GM12891 (cell line): ENCODE data around the gene PSEN2.

Experiments used
- DNase-seq: peaks from one replicate; pipeline ENCODE4 v3.0.0; 2011; ENCODE audit warnings: low spot score; ENCODE audit not compliant: insufficient read length
- FAIRE-seq: peaks from 2 replicates; lab custom pipeline; 2011; peaks lifted over from hg19 to GRCh38; lab: Jason Lieb, UNC
- PAX5 ChIP-seq: IDR thresholded peaks from 2 replicates; pipeline ENCODE4 v1.6.1; 2011; ENCODE audit warnings: low read length, moderate library complexity, mild to moderate bottlenecking; ENCODE audit not compliant: insufficient read depth, severe bottlenecking
- POLR2A ChIP-seq: IDR thresholded peaks from 2 replicates; pipeline ENCODE4 v1.6.1; 2011; ENCODE audit warnings: low read depth, low read length, control low read depth
- POLR2AphosphoS5 ChIP-seq: IDR thresholded peaks from 2 replicates; pipeline ENCODE4 v1.6.1; 2011; ENCODE audit warnings: low read depth, low read length, control low read depth
- POU2F2 ChIP-seq: IDR thresholded peaks from 2 replicates; pipeline ENCODE4 v1.6.1; 2011; ENCODE audit warnings: low read depth, mild to moderate bottlenecking, control low read depth, low read length, moderate library complexity
- SPI1 ChIP-seq: IDR thresholded peaks from 2 replicates; pipeline ENCODE4 v1.6.1; 2011; ENCODE audit warnings: low read depth, low read length, control low read depth
- TAF1 ChIP-seq: IDR thresholded peaks from 2 replicates; pipeline ENCODE4 v1.6.1; 2011; ENCODE audit warnings: low read depth, low read length, control low read depth

The PSEN2 gene

DNA sequence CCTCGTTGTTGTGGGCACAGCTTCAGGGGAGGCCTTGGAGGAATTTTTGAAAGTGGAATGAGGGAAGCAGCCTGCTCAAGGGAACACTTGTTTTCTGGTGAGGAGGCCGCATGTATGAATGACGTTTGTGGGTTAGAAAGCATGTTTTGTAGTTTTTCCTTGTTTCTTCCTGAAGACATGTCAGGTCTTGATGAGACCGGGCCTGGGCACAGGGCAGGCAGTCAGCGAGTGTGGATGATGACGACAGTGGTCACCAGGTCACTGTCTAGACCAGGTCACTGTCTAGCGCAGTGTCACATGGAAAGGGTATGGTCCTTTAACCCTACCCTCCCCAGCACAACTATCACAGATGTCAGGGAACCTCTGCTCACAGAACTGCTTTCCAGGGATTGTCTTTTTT is 7.3 kb downstream of the PSEN2 start:
- no peak for DNase-seq
- FAIRE-seq, result no peak
- no peak for TF ChIP-seq POU2F2
- TF ChIP-seq TAF1, result no peak
- no peak for TF ChIP-seq SPI1

DNA sequence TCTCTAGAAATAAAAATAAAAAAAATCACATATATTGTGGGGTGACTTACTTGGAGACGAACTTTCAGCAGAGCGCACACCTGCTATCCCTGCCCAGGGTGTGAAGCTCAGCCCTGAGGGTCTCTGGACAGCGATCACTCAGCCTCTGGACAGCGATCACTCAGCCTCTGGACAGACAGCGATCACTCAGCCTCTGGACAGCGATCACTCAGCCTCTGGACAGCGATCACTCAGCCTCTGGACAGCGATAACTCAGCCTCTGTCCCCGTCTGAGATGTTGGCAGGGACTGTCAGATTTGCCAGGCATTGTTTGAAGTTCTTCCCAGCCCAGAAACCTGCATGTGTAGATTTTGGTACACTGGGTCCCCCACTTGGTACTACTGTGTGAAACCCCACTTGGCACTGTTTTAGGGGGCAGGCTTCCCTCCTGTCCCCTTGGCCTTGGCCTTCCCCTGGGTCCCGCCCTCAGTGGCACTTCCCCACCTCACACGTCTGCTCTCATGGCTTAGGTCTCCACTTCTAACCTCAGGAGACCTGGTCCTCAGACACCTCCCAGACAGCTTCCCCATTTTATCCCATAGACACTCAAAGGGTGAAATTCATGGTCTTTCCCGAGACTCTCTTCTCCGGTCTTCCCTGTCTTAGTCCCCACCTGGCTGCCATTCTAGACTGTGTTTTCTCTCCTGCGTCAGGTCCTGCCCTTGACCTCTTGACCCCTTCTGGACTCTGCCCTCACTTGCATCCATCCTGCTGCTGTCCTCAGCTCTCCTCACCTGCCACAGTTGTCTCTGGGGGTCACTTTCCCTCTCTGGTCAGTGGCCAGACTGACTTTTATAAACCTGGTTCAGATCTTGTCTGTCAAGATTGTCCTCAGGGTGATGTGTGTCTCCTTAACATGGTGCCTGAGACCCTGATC is 10.2 kb downstream of the PSEN2 start:
- DNase-seq, result no peak
- no peak for TF ChIP-seq SPI1
- no peak for TF ChIP-seq POLR2A
- no peak for TF ChIP-seq TAF1
- no peak for TF ChIP-seq POLR2AphosphoS5
- TF ChIP-seq PAX5, result no peak
- TF ChIP-seq POU2F2, result no peak
- FAIRE-seq, result no peak

DNA sequence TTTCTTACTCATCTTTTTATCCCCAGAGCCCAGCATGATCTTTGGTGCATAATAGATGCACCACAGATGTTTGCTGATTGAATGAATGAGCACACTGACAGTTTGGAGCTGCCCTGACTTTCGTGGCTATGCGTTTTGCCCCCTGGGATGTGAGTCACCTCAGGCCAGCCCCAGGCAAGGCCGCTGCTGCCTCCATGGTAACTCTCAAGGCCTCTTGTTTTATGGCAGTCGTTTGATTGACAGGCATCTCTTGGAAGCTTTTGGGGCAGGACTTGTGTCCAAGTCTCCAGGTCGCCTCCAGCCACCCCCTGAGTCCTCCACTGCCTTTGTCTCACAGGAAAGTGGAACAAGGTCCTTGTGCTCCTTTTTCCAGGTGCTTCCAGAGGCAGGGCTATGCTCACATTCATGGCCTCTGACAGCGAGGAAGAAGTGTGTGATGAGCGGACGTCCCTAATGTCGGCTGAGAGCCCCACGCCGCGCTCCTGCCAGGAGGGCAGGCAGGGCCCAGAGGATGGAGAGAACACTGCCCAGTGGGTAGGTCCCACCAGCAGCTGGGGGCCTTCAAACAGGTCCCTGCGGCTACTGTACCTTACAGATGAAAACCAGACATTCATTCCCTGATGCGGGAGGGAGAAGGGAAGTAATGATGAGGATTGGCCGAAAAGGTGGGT is 11.2 kb downstream of the PSEN2 start:
- no peak for TF ChIP-seq SPI1
- no peak for TF ChIP-seq POLR2AphosphoS5
- no peak for TF ChIP-seq POLR2A
- no peak for TF ChIP-seq PAX5
- TF ChIP-seq TAF1, result no peak
- TF ChIP-seq POU2F2, result no peak
- no peak for FAIRE-seq
- no peak for DNase-seq

DNA sequence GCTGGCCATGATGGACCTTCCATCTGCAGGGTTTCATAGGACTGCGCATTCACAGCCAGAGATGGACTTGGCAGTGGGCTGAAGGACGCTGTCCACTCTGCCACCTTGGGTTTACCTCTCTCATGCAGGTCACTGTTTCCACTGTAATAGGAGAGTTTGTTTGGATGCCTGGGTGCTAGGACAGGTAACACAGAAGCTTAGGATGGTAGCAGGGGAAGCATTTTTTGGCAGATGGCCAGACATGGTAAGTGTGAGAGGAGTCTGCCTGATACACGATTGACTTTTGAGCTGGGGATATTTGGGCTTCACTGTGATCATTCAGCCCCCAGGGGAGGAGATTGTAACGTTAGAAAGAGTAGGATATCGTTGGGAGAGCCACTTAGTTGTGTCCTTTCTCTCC is 11.8 kb downstream of the PSEN2 start:
- DNase-seq (no peak), FAIRE-seq (peak; percentile 76)
- no peak for TF ChIP-seq POU2F2
- no peak for TF ChIP-seq POLR2AphosphoS5
- TF ChIP-seq TAF1, result no peak
- no peak for TF ChIP-seq SPI1
- no peak for TF ChIP-seq PAX5
- TF ChIP-seq POLR2A, result no peak

DNA sequence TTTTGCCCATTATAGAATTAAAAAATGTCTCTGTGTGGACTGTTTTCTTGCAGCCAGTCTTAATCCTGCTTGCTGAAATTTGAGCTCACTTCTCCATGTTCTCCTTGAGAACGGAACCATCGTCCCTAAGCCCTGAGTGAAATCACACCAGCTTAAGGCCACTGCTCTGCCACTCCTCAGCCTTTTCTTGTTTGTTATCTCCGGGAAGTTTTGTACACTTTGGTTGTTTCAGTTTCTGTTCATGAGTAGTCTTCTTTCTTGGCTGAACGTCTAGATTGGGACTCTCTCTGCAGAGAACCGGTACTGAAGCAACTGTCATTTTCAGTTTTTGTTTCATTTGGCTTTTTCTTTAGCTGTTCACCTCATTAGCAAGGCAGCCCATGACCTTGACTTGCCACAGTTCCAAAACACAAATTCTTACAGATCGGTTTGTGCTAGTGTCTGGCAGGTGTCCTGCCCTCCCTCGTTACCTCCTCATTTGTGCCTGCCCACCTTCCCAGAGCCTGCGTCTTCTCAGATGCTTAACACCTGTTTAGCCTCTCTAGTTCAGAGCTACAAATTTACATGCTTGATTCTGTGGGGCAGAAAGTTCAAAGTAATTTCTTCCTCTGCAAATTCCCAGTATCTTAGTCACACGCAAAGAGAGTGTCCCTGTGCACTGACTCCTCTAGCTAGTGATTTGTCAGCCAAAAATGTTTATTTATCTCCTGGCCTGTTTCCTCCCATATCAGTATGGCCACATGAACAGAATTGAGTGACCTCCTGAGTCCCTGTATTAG is 12.4 kb downstream of the PSEN2 start:
- FAIRE-seq (no peak), DNase-seq (peak; percentile 60)
- no peak for TF ChIP-seq POLR2AphosphoS5
- TF ChIP-seq SPI1, result no peak
- TF ChIP-seq PAX5, result no peak
- TF ChIP-seq POLR2A, result no peak; the same call in 1 of the 2 replicates
- no peak for TF ChIP-seq POU2F2
- TF ChIP-seq TAF1, result no peak

DNA sequence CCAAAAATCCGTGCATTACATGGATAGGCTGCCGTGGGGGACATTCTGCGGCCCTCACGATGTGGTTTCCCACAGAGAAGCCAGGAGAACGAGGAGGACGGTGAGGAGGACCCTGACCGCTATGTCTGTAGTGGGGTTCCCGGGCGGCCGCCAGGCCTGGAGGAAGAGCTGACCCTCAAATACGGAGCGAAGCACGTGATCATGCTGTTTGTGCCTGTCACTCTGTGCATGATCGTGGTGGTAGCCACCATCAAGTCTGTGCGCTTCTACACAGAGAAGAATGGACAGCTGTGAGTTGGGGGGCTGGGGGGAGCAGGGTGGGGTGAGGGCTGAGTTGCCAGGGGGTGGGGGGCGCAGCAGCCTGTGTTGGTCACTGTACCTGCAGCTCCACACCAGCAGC is 13.2 kb downstream of the PSEN2 start:
- TF ChIP-seq POU2F2 (no peak), POLR2AphosphoS5 (no peak), PAX5 (no peak), TAF1 (no peak), POLR2A (no peak), SPI1 (no peak)
- FAIRE-seq (no peak), DNase-seq (no peak)

DNA sequence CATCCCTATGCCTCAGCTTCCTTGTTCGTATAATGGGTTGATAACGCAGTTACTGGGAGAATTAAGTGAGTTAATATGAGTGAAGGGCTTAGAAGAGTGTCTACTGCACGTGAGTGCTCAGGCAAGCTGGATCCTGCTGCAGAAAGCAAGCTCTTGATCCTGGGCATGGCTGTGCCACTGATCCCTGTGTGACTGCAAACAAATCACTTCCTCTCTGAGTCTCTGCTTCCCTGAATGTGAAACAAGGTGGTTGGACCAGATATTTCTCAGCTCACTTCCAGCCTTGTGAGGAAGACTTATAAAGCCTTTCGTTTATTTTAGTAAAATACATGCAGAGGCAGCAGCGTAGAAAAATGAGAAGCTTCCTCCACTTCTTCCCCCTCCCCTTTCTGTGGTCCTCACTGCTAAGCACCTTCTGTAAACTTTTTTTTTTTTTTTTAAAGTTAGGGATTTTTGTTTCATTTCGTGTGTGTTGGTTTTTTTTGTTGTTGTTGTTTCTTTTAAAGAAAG is 13.8 kb downstream of the PSEN2 start:
- FAIRE-seq, result no peak
- TF ChIP-seq POLR2AphosphoS5 (no peak), SPI1 (peak; percentile 68)
- DNase-seq, result no peak

DNA sequence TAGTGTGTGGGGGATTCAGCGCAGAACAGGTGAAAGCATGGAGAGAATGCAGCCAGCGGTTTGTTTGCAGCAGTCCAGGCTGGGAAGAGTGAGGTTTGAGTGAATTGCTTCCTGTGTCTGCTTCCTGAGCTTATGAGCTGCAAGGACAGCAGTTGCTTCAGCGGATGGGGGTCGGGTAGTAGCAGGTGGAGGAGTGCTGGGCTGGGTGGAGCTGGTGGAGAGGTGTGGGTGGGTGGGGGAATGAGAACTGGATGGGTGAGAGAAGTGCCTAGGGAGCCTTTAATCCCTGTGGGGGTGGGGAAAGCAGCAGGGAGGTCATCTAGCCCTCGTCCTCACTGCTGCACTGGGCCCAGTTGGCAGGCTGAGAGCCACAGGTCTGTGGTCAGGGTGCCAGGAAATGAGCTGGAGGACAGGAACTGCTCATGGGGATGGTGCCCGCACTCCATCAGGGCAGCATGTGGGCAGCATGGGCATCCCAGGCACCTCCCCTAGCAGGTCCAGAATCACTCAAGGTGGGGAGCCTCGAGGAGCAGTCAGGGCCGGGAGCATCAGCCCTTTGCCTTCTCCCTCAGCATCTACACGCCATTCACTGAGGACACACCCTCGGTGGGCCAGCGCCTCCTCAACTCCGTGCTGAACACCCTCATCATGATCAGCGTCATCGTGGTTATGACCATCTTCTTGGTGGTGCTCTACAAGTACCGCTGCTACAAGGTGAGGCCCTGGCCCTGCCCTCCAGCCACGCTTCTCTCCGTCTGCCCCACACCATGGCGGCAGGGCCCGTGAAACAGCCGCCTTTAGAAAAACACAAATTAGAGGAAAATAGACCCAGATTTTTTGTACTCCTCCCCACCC is 14.8 kb downstream of the PSEN2 start:
- DNase-seq, result no peak
- FAIRE-seq, result peak; percentile 69
- no peak for TF ChIP-seq TAF1
- no peak for TF ChIP-seq POU2F2
- no peak for TF ChIP-seq SPI1
- no peak for TF ChIP-seq POLR2A

DNA sequence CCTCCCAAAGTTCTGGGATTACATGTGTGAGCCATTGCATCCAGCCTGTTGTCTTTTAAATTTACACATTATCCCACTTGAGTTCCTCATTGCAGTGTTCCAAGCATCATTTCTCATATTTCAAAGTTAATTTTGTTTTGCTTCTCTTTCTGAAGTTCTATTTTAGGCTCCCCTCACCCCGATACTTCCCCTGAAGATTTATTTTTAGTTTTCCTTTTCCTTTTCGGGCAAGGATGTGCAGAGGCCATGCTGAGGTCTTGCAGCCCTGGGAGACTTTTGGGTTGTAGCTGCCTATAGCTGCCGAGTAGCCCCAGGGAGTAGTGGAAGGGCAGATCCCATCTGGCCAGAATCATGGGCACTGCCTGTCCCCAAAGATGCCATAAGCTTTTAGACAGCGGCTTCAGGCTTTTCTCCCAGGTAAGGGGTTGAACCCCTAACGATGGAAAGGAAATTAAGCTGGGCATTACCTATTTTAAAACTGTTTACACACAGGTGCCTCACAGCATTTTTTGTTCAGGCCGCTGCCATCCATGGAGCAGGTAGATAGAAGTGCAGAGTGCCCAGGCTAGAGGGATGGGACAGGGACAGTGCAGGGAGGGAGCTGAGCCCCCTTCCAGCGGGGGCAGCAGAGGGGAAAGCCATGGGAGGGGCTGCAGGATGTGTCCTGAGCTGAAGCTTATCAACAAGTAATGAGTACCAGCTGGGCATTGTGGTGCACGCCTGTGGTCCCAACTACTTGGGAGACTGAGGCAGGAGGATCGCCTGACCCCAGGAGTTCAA is 15.9 kb downstream of the PSEN2 start:
- TF ChIP-seq POLR2A, result no peak
- TF ChIP-seq SPI1, result no peak
- TF ChIP-seq POU2F2, result no peak
- no peak for TF ChIP-seq POLR2AphosphoS5
- no peak for TF ChIP-seq PAX5
- no peak for TF ChIP-seq TAF1
- FAIRE-seq (peak; percentile 20), DNase-seq (no peak)
